GM18951 (cell line): ENCODE results near the gene ENPP3.

Experiments
- POLR2A ChIP-seq: IDR thresholded peaks from 4 replicates; pipeline ENCODE4 v1.6.1; 2011; ENCODE audit warnings: mild to moderate bottlenecking; ENCODE audit not compliant: insufficient read length, insufficient read depth; ENCODE audit errors: extremely low read depth
- in situ Hi-C: fragments of 300-500 bp; cut with MboI; formaldehyde crosslinking; loops from one replicate; pipeline ENCODE4 v1.12.0; 2022; ENCODE audit warnings: low sequenced_read_pairs, mixed read lengths, inconsistent platforms; ENCODE audit not compliant: unreplicated experiment

Gene ENPP3

DNA sequence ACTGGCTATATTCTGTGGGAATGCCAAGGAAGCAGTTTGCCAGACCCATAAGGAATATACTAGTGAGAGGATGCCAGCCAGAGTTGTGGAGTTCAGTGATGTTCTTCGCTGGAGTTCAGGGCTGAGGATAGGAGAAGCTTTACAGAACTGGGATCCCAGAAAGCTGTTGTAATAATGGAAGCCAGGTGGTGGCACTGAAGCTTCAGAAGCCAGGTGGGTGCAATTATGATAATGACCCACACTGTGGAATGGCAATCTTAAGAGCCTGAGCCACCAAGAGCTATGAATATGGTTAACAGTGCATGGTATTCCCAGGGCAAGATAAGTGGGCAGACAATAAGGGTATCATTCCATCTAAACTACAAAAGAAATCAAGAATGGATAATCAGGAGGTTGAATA, 145.7 kb downstream of the ENPP3 start:
- TF ChIP-seq POLR2A, result no peak
- in situ Hi-C loops, result no loop called here

DNA sequence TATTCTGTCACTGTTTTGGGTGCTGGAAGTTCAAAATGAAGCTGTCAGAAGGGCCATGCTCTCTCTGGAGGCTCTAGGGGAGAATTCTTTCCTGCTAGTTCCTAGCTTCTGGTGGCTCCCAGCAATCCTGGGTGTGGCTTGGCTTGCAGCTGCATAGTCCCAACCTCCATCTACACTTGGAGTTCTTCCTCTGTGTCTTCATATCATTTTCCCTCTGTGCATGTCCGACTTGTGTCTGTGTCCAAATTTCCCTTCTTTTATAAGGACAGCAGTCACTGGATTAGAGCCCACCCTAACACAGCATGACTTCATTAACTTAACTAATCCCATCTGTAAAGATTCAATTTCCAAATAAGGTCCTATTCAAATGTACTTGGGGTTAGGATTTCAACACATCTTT, 147.5 kb downstream of the ENPP3 start:
- TF ChIP-seq POLR2A, result no peak
- in situ Hi-C loops, result no loop called here

DNA sequence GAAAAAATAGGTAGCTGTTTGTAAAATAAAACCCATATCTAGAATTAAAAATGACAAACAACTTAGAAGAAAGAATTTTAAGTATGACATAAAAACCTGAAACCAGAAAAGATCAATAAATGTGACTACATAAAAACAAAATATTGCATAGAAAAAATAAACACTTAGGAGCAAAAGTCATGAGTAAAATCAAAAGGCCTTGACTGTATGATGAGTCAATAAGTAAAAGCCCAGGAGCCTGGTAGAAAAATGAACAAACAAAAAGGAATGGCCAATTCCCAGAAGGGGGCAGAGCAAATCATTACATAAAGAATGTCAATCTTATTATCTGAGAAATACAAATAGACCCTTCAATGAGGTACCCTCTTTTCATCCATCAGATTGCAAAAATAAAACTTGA, 150.0 kb downstream of the ENPP3 start:
- in situ Hi-C loops, result no loop called here
- no peak for TF ChIP-seq POLR2A

DNA sequence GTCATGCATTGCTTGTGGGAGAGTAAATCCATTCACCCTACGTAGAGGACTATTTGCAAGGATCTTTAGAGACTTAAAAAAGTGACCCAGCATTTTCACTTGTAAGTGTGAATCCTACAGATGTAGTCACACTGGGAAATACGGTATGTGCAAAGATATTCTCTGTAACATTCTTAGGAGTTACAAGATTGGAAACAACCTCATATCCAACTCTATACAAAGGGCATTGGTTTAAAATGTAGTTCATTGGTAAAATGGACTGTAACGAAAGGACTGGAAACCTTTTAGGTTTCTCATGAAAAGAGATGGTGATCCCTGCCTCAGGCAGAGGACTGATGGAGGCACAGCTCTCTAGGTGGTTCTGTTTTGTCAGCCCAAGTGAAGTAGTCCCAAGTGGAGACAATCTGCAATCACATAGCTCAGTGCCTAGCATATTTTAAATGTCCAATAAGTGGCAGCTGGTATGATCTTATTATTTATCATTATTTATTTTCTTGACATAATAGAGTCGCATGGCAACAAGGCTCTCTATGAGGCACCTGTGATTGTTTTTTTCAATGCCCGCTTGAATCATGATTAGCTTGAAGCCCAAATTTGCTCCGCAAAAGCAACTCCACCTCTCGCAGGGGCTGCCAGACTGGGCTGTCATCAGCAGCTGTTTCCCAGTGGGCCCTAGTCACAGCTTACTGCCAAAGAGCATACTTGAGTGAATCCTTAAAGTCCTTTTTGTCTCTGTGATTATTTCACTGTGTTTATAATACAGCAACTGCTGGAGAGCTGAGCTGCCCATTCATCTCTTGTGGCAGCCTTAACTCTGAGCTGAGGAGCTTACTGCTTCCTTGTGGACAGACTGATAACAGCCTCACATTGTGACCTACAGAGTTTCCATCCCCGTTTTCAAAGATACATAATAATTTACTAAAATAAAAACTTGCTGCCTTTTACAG, 150.9 kb downstream of the ENPP3 start:
- TF ChIP-seq POLR2A, result no peak
- in situ Hi-C loops, result no loop called here

DNA sequence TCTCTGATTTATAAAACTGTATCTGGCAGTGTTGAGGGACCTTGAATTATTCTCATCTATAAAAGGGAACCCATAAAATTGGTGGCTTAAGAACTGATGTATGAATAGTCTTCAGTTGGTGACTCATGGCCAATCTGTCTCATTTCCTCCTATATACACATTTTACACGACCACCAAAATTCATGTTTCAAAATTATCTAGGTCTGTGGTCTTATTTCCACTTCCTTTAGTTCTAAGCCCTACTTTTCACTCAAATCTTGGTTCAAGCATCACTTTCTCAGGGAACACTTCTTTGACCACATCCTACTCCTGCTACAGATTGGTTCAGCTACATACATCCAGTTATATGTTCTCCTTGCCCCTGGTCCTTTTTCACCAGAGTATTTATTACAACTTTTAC, 152.1 kb downstream of the ENPP3 start:
- in situ Hi-C loops, result no loop called here
- no peak for TF ChIP-seq POLR2A

DNA sequence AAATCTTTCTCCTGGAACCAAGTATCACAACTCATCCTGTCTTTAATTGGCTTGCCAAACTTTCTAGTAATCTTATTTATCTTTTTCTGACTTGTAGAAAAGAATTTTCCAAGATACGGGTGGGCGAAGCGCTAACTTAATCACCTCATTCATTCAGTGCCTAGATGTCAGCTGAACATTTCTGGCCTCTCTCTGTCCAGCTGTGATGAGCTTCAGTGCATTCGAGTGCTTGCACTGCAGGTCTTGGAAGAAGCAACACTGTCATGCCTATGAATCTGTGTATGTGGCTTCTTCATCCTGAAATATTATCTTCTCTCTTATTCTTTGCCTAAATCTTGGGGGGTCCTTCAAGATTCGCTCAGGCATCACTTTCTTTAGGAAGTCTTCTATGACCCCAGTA, 154.4 kb downstream of the ENPP3 start:
- no peak for TF ChIP-seq POLR2A
- in situ Hi-C loops, result no loop called here

DNA sequence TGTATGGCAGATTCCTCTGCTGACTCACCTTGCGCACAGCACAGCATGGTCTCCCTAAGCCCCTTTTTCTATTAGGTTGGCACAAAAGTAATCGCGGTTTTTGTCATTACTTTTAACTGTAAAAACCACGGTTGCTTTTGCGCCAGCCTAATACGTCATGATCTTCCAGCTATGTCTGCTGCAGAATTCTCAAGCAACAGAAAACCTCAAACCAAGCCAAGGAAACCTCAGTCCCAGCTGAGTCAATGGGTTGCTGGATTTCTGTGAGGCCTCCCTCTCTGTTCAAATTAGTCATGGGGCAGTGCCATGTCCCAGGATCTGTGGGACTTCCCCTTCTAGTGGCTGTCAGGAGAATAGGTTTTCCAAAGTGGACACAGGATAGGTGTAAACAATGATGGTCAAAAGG, 155.0 kb downstream of the ENPP3 start:
- in situ Hi-C loops, result no loop called here
- no peak for TF ChIP-seq POLR2A

DNA sequence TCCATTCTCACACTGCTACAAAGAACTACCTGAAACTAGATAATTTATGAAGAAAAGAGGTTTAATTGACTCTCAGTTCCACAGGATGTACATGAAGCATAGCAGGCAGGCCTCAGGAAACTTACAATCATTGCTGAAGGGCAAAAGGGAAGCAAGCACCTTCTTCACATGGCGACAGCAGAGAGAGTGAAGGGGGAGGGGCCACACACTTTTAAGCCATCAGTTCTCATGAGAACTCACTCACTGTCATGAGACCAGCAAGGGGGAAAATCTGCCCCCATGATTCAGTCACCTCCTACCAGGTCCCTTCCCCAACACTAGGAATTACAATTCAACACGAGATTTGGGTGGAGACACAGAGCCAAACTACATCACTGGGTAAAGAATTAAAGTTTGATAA, 158.3 kb downstream of the ENPP3 start:
- no peak for TF ChIP-seq POLR2A
- in situ Hi-C loops, result no loop called here
